Cardiac muscle cell (in vitro differentiated cells and primary cell): Measurements from ENCODE around the gene CFAP43. TPM values are rescaled to one million over a fixed set of nuclear protein-coding genes. Genes with fewer than 3 reads are reported as not detected.

Experiments
- DNase-seq, 2 donors: peaks; one replicate each; pipeline versions ENCODE4 v3.0.0 to v3.0.0-alpha.2; 2010 to 2017; ENCODE audit warnings: low read depth in 1 of 2, low spot score in 1 of 2
- H3K27ac ChIP-seq: fragments of 200-600 bp; sonication (generic); 2 replicates; pipeline ENCODE4 v1.5.1; 2016
- H3K27me3 ChIP-seq: fragments of 200-600 bp; sonication (generic); 2 replicates; pipeline ENCODE4 v1.6.0; 2016; ENCODE audit warnings: control low read depth
- H3K36me3 ChIP-seq: fragments of 200-600 bp; sonication (generic); 2 replicates; pipeline ENCODE4 v1.5.1; 2016; ENCODE audit warnings: control low read depth
- H3K4me1 ChIP-seq: fragments of 200-600 bp; sonication (generic); 2 replicates; pipeline ENCODE4 v1.8.1; 2017; ENCODE audit warnings: low read depth, mild to moderate bottlenecking, mixed run types
- H3K4me3 ChIP-seq: fragments of 200-600 bp; sonication (generic); 2 replicates; pipeline ENCODE4 v1.5.1; 2016; ENCODE audit warnings: mild to moderate bottlenecking
- H3K9me3 ChIP-seq: fragments of 200-600 bp; sonication (generic); 2 replicates; pipeline ENCODE4 v1.5.1; 2017; ENCODE audit warnings: low read depth, mild to moderate bottlenecking, control low read depth
- polyA plus RNA-seq: library from polyadenylated mRNA; unstranded; fragments of >200 nt; fragmentation: Nextera tagmentation; extraction: Ambion mirVana; gene quantifications from 2 replicates; pipeline ENCODE4 v1.2.1, GENCODE V29; 2016
- total RNA-seq: library from RNA; depleted of rRNA; stranded (reverse); fragments of >200 nt; gene quantifications from 2 replicates; pipeline ENCODE4 v1.2.3, GENCODE V29; 2016
- TF ChIP-seq, protein P1 (sequence below): IDR thresholded peaks from 2 replicates; pipeline ENCODE4 v1.5.1; 2012; ENCODE audit warnings: low read depth, mild to moderate bottlenecking, low read length

The CFAP43 gene
- total and polyA plus RNA-seq, 2 experiments from 2014 or later = 0.36 to 0.67 TPM

DNA sequence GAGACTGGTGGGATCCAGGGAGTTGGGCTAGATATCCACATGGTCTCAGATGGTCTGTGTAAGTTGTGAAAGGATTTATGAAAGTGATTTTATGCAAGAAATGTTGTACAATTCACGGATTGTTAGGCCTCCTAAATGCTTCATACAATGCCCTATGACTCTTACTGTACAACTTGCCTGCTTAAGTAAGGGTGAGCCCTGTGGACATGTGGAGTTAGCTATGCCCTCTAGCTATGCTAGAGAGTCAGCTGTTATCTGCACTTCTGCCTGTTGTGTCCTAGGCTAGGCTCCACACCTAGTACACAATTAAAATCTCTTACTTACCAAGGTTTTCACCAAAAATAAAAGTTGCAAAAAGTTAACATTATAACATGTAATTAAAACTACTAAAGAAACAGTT is 1.7 kb upstream of the CFAP43 start:
- H3K4me3 ChIP-seq = no peak overlapping the region
- TF ChIP-seq, protein P1, sequence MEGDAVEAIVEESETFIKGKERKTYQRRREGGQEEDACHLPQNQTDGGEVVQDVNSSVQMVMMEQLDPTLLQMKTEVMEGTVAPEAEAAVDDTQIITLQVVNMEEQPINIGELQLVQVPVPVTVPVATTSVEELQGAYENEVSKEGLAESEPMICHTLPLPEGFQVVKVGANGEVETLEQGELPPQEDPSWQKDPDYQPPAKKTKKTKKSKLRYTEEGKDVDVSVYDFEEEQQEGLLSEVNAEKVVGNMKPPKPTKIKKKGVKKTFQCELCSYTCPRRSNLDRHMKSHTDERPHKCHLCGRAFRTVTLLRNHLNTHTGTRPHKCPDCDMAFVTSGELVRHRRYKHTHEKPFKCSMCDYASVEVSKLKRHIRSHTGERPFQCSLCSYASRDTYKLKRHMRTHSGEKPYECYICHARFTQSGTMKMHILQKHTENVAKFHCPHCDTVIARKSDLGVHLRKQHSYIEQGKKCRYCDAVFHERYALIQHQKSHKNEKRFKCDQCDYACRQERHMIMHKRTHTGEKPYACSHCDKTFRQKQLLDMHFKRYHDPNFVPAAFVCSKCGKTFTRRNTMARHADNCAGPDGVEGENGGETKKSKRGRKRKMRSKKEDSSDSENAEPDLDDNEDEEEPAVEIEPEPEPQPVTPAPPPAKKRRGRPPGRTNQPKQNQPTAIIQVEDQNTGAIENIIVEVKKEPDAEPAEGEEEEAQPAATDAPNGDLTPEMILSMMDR = no peak

DNA sequence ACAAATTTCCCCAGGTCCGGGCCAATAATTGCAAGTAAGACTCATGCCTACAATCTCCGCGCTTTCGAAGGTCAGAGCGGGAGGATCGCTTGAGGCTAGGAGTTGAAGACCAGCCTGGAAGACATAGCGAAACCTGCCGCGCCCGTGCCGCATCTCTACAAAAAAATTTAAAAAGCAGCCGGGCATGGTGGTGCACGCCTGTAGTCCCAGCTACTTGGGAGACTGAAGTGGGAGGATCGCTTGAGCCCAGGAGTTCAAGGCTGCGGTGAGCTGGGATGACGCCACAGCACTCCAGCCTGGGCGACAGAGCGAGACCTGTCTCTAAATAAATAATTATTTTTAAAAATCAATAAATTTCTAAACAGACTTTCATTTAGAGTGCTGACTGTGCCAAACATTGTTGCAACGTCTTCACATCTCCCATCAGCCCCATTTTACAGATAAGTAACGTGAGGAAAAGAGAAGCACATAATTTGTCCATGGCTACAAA is 494 bp upstream of the CFAP43 start:
- Histone ChIP-seq H3K27ac (no peak overlapping the region), H3K9me3 (no peaks in the 10 kb centered on the region), H3K27me3 (no peaks in the 10 kb centered on the region), H3K36me3 (no peaks in the 10 kb centered on the region), H3K4me3 (peak overlapping the region; percentile 79), H3K4me1 (no peaks in the 10 kb centered on the region)
- TF ChIP-seq, protein P1 = no peak
- no peak for DNase-seq

More for the DNA sequence above, 1.7 kb upstream of the CFAP43 start:
- Histone ChIP-seq H3K36me3 (no peaks in the 10 kb centered on the region), H3K9me3 (no peaks in the 10 kb centered on the region), H3K27me3 (no peaks in the 10 kb centered on the region), H3K27ac (no peak overlapping the region), H3K4me1 (no peaks in the 10 kb centered on the region)
- DNase-seq = no peak

DNA sequence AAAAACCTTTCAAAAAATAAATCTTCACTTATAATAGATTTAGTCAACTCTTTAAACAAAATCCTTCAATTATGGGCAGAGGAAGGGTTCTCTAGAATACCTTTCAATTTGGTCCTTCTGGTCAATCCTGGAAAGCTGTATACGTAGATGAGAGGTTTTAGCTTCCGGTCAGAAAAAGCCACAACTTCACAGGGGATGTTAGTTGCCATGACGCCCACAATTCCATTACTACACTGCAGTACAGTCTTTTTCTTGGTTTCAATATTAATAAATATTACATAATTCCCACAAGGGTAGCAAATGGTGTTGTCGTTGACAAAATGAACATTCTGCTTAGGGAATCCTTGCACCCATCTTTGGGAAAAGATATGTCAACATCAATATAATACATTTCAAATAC is 1.7 kb downstream of the CFAP43 start:
- DNase-seq = no peak
- Histone ChIP-seq H3K4me3 (no peak overlapping the region), H3K9me3 (no peaks in the 10 kb centered on the region)

DNA sequence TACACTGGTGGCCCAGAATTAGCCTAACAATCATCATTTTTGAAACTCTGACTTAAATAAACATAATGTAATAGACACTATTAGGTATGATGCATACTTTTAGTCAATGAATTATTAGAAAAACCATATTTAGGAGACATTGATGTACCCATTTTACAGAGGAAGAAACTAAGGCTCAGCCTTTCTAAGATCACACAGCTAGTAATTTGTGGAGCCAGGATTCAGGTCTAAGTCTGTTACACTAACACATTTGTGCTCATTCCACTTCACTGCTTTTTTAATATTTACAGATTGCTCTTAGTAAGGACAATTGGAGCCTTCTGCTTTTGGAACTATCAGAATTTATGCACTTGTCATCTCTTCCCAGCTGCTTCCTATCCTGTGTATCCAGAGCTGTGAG is 8.9 kb downstream of the CFAP43 start:
- TF ChIP-seq, protein P1 = no peak
- H3K27ac ChIP-seq = no peak overlapping the region
- H3K4me3 ChIP-seq = no peak overlapping the region
- DNase-seq = no peak
- H3K27me3 ChIP-seq = no peaks in the 10 kb centered on the region
- H3K36me3 ChIP-seq = no peaks in the 10 kb centered on the region
- H3K4me1 ChIP-seq = no peaks in the 10 kb centered on the region
- no peaks in the 10 kb centered on the region for H3K9me3 ChIP-seq

More for the DNA sequence above, 1.7 kb downstream of the CFAP43 start:
- H3K36me3 ChIP-seq = no peaks in the 10 kb centered on the region
- no peak overlapping the region for H3K27ac ChIP-seq
- H3K4me1 ChIP-seq = no peaks in the 10 kb centered on the region
- TF ChIP-seq, protein P1 = no peak
- no peaks in the 10 kb centered on the region for H3K27me3 ChIP-seq

DNA sequence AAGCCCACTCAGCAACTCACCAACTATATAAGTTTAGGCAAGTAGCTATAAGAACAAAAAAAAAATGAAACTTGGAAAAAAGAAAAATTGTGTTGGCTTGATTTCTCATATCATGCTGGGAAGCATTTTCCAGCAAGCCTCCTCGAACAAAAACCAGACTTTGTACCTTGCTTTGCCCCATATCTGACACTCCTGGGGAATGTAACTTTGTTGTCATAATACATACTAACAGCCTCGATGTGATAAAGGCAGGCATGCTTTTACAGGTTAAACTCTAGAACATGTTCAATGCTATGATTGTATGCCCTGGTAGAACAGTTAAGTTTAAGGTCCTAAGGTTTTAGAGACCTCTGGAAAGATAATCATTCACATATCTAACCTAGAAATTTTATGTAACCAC is 11.6 kb downstream of the CFAP43 start:
- Histone ChIP-seq H3K27ac (no peak overlapping the region), H3K36me3 (no peaks in the 10 kb centered on the region), H3K27me3 (no peaks in the 10 kb centered on the region), H3K4me3 (no peak overlapping the region), H3K9me3 (no peaks in the 10 kb centered on the region), H3K4me1 (no peaks in the 10 kb centered on the region)
- TF ChIP-seq, protein P1 = no peak
- no peak for DNase-seq

DNA sequence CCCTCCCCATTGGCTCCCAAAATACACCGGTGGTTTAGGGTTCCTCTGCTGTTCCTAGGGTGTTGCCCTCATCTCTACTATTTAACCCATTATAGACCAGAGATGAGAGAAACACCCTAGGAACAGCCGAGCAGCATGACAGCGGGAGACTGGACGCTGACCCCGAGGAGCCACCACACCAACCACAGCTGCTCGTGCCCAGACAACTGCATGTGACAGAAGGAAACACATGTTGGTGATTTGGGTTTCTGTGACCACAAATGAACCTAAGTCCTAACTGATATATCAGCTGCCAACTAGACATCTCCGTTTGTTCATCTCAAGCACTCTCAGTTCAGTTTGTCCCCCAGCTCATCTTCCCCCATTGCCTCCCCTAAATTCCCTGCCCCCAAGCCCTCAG is 13.4 kb downstream of the CFAP43 start:
- Histone ChIP-seq H3K9me3 (no peaks in the 10 kb centered on the region), H3K4me3 (no peak overlapping the region), H3K27me3 (no peaks in the 10 kb centered on the region), H3K36me3 (no peaks in the 10 kb centered on the region), H3K4me1 (no peaks in the 10 kb centered on the region), H3K27ac (no peak overlapping the region)
- TF ChIP-seq, protein P1 = no peak
- DNase-seq = no peak
